H9 (cell line): ENCODE measurements around the gene KRT6C. TPM values are rescaled to one million over a fixed set of nuclear protein-coding genes. Genes with fewer than 3 reads are reported as not detected.

ENCODE experiments used
- DNase-seq: peaks from one replicate; pipeline ENCODE4 v3.0.0-alpha.2; 2017
- H2AFZ ChIP-seq: one replicate; pipeline ENCODE4 v1.6.1; 2013; ENCODE audit warnings: mild to moderate bottlenecking, low read length, control low read depth, moderate library complexity
- H2AK5ac ChIP-seq: 2 replicates; pipeline ENCODE4 v1.6.1; 2013; ENCODE audit warnings: low read length, control low read depth, mixed read lengths; ENCODE audit not compliant: insufficient read length
- H2BK120ac ChIP-seq: one replicate; pipeline ENCODE4 v1.6.1; 2013; ENCODE audit warnings: low read depth, mild to moderate bottlenecking, low read length, control low read depth, inconsistent platforms; ENCODE audit not compliant: poor library complexity, severe bottlenecking
- H2BK12ac ChIP-seq: 2 replicates; pipeline ENCODE4 v1.6.1; 2013; ENCODE audit warnings: low read length, control low read depth, mixed read lengths, low read depth; ENCODE audit not compliant: insufficient read length
- H2BK15ac ChIP-seq: 2 replicates; pipeline ENCODE4 v1.6.1; 2013; ENCODE audit warnings: low read depth, low read length, control low read depth
- H2BK20ac ChIP-seq: one replicate; pipeline ENCODE4 v1.6.1; 2013; ENCODE audit warnings: low read depth, mild to moderate bottlenecking, low read length, control low read depth, inconsistent platforms; ENCODE audit not compliant: poor library complexity, severe bottlenecking
- H2BK5ac ChIP-seq: 2 replicates; pipeline ENCODE4 v1.6.1; 2013; ENCODE audit warnings: low read length, control low read depth, mixed read lengths; ENCODE audit not compliant: insufficient read length
- H3K14ac ChIP-seq: 2 replicates; pipeline ENCODE4 v1.6.1; 2013; ENCODE audit warnings: low read length, control low read depth; ENCODE audit not compliant: insufficient read depth
- H3K18ac ChIP-seq: 2 replicates; pipeline ENCODE4 v1.6.1; 2013; ENCODE audit warnings: low read depth, mild to moderate bottlenecking, mixed read lengths, low read length, control low read depth; ENCODE audit not compliant: insufficient read length
- H3K23ac ChIP-seq: 2 replicates; pipeline ENCODE4 v1.6.1; 2013; ENCODE audit warnings: low read length, control low read depth, mixed read lengths, low read depth; ENCODE audit not compliant: insufficient read length
- H3K23me2 ChIP-seq: 2 replicates; pipeline ENCODE4 v1.6.1; 2013; ENCODE audit warnings: low read depth, mild to moderate bottlenecking, mixed read lengths, low read length, control low read depth; ENCODE audit not compliant: insufficient read length, poor library complexity, severe bottlenecking
- H3K27ac ChIP-seq: 2 replicates; pipeline ENCODE4 v1.5.1; 2013; ENCODE audit warnings: low read length, control low read depth, mixed read lengths, low read depth; ENCODE audit not compliant: insufficient read length
- H3K27me3 ChIP-seq: 2 replicates; pipeline ENCODE4 v1.6.1; 2013; ENCODE audit warnings: low read length, control low read depth, inconsistent platforms; ENCODE audit not compliant: insufficient read depth
- H3K4ac ChIP-seq: 2 replicates; pipeline ENCODE4 v1.6.1; 2013; ENCODE audit warnings: low read depth, mild to moderate bottlenecking, control low read depth, inconsistent platforms, low read length, moderate library complexity
- H3K4me1 ChIP-seq: 2 replicates; pipeline ENCODE4 v1.6.1; 2013; ENCODE audit warnings: low read length, control low read depth, inconsistent platforms; ENCODE audit not compliant: insufficient read depth
- H3K4me2 ChIP-seq: 2 replicates; pipeline ENCODE4 v1.6.1; 2013; ENCODE audit warnings: low read length, control low read depth, mixed read lengths; ENCODE audit not compliant: insufficient read length, insufficient read depth
- H3K56ac ChIP-seq: 2 replicates; pipeline ENCODE4 v1.6.1; 2013; ENCODE audit warnings: low read depth, mild to moderate bottlenecking, mixed read lengths, low read length, control low read depth; ENCODE audit not compliant: insufficient read length
- H3K79me1 ChIP-seq: 2 replicates; pipeline ENCODE4 v1.6.1; 2013; ENCODE audit warnings: low read depth, mild to moderate bottlenecking, moderate library complexity, low read length, control low read depth, inconsistent platforms; ENCODE audit not compliant: insufficient read depth, poor library complexity, severe bottlenecking
- H3K79me2 ChIP-seq: 2 replicates; pipeline ENCODE4 v1.6.1; 2013; ENCODE audit warnings: low read length, control low read depth, inconsistent platforms; ENCODE audit not compliant: insufficient read depth
- H3K9ac ChIP-seq: 2 replicates; pipeline ENCODE4 v1.6.1; 2013; ENCODE audit warnings: low read length, control low read depth, mixed read lengths; ENCODE audit not compliant: insufficient read length; ENCODE audit errors: extremely low read depth
- H3K9me3 ChIP-seq: one replicate; pipeline ENCODE4 v1.6.1; 2013; ENCODE audit warnings: low read depth, low read length, inconsistent platforms; ENCODE audit not compliant: control insufficient read depth
- H3T11ph ChIP-seq: one replicate; pipeline ENCODE4 v1.6.1; 2013; ENCODE audit warnings: mild to moderate bottlenecking, low read length, control low read depth, inconsistent platforms
- H4K20me1 ChIP-seq: one replicate; pipeline ENCODE4 v1.6.1; 2013; ENCODE audit not compliant: control insufficient read depth, insufficient read length, insufficient read depth
- H4K5ac ChIP-seq: 2 replicates; pipeline ENCODE4 v1.6.1; 2013; ENCODE audit warnings: low read depth, mild to moderate bottlenecking, mixed read lengths, low read length, control low read depth; ENCODE audit not compliant: insufficient read length
- H4K8ac ChIP-seq: replicated peaks from 2 replicates; pipeline ENCODE4 v1.6.1; 2013; ENCODE audit warnings: low read length, control low read depth, mixed read lengths, low read depth; ENCODE audit not compliant: insufficient read length
- H4K91ac ChIP-seq: 2 replicates; pipeline ENCODE4 v1.6.1; 2013; ENCODE audit warnings: low read depth, mild to moderate bottlenecking, moderate library complexity, mixed read lengths, low read length, control low read depth; ENCODE audit not compliant: insufficient read length
- H3K27ac Mint-ChIP-seq, 3 experiments: 2 replicates in 2 of 3; 3 replicates in 1 of 3; pipeline ENCODE4 v1.8.0; 2020 to 2021; ENCODE audit warnings: mixed read lengths in 3 of 3, mild to moderate bottlenecking in 1 of 3, moderate library complexity in 1 of 3
- H3K27me3 Mint-ChIP-seq: 2 replicates; pipeline ENCODE4 v1.8.0; 2021; ENCODE audit warnings: low read depth, mild to moderate bottlenecking, moderate library complexity, mixed read lengths
- H3K36me3 Mint-ChIP-seq, 3 experiments: 2 replicates in 2 of 3; 3 replicates in 1 of 3; pipeline ENCODE4 v1.8.0; 2020 to 2021; ENCODE audit warnings: low read depth in 3 of 3, mixed read lengths in 3 of 3; ENCODE audit not compliant: insufficient read depth in 1 of 3
- H3K4me1 Mint-ChIP-seq, 2 experiments: 2 replicates each; pipeline ENCODE4 v1.8.0; 2020; ENCODE audit warnings: mixed read lengths in 2 of 2
- H3K4me3 Mint-ChIP-seq, 2 experiments: 2 replicates in 1 of 2; 3 replicates in 1 of 2; pipeline ENCODE4 v1.8.0; 2020 to 2021; ENCODE audit warnings: mild to moderate bottlenecking in 2 of 2, mixed read lengths in 2 of 2, moderate library complexity in 1 of 2
- H3K9me3 Mint-ChIP-seq, 2 experiments: 2 replicates in 1 of 2; 3 replicates in 1 of 2; pipeline ENCODE4 v1.8.0; 2020; ENCODE audit warnings: mild to moderate bottlenecking in 2 of 2, mixed read lengths in 2 of 2, moderate library complexity in 1 of 2
- WGBS: extraction: QIAGEN DNeasy Blood & Tissue Kit; methylation state at CpG from one replicate; pipeline ENCODE4 v1.1.7; 2013; ENCODE audit warnings: missing lambda C conversion rate, low lambda C conversion rate, mixed read lengths; ENCODE audit not compliant: insufficient read length; ENCODE audit errors: extremely low coverage; 5-methylcytosine and 5-hydroxymethylcytosine counted together
- total RNA-seq: library from RNA; stranded (reverse); gene quantifications from 2 replicates; pipeline ENCODE4 v1.2.1, GENCODE V29; 2021
- TF ChIP-seq, protein P1 (sequence below): fragments of 200-600 bp; sonication (generic); conservative IDR thresholded peaks from 3 replicates; pipeline ENCODE4 v1.8.0; 2021; ENCODE audit warnings: antibody characterized with exemption, mild to moderate bottlenecking

Gene KRT6C
- total RNA-seq, 1 experiment from 2014 or later = not detected

DNA sequence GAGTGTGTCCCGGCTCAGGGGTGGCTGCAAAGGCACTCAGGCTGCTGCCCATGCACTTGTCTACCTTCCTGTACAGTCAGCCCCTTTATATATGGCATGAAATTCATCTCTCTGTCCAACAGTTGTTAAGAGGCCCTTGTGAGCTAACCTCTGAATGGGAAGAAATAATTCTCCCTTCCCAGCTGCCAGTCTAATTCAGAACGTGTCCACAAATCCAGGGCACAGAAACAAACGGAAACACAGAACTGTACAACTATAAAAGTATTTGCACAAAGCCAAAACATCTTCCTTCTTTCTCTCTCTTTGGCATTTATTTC lies 45.7 kb upstream of the KRT6C start:
- no peaks in the 10 kb centered on the region for H3K27me3 ChIP-seq
- Mint-ChIP-seq H3K36me3 (no peaks in the 10 kb centered on the region), H3K9me3 (no peaks in the 10 kb centered on the region; a peak in 1 of 5 replicates), H3K4me3 (no peak overlapping the region), H3K4me1 (peaks cover 15 to 20% of the 10 kb centered on the region in 2 experiments), H3K27ac (no peak overlapping the region), H3K27me3 (peaks cover 6% of the 10 kb centered on the region)
- H3K23ac ChIP-seq = no peak overlapping the region
- H3K79me1 ChIP-seq = no peaks in the 10 kb centered on the region
- H2BK15ac ChIP-seq = no peak overlapping the region
- H3K56ac ChIP-seq = no peak overlapping the region
- no peak overlapping the region for H2BK20ac ChIP-seq
- TF ChIP-seq, protein P1, sequence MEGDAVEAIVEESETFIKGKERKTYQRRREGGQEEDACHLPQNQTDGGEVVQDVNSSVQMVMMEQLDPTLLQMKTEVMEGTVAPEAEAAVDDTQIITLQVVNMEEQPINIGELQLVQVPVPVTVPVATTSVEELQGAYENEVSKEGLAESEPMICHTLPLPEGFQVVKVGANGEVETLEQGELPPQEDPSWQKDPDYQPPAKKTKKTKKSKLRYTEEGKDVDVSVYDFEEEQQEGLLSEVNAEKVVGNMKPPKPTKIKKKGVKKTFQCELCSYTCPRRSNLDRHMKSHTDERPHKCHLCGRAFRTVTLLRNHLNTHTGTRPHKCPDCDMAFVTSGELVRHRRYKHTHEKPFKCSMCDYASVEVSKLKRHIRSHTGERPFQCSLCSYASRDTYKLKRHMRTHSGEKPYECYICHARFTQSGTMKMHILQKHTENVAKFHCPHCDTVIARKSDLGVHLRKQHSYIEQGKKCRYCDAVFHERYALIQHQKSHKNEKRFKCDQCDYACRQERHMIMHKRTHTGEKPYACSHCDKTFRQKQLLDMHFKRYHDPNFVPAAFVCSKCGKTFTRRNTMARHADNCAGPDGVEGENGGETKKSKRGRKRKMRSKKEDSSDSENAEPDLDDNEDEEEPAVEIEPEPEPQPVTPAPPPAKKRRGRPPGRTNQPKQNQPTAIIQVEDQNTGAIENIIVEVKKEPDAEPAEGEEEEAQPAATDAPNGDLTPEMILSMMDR = no peak
- H3K23me2 ChIP-seq = no peaks in the 10 kb centered on the region
- H3K14ac ChIP-seq = no peak overlapping the region
- H3T11ph ChIP-seq = no peak overlapping the region
- no peak overlapping the region for H3K9ac ChIP-seq
- no peak overlapping the region for H3K4ac ChIP-seq
- no peak overlapping the region for H4K91ac ChIP-seq
- H4K5ac ChIP-seq = no peak overlapping the region
- no CpG with 5 or more reads among the region's 3 CpGs for WGBS
- H2AK5ac ChIP-seq = no peak overlapping the region
- H2BK120ac ChIP-seq = no peak overlapping the region
- no peak overlapping the region for H2BK12ac ChIP-seq
- no peaks in the 10 kb centered on the region for H4K20me1 ChIP-seq
- H3K18ac ChIP-seq = no peak overlapping the region
- no peak overlapping the region for H2BK5ac ChIP-seq
- H3K9me3 ChIP-seq = no peaks in the 10 kb centered on the region
- H3K79me2 ChIP-seq = no peaks in the 10 kb centered on the region
- H3K27ac ChIP-seq = no peak overlapping the region
- H3K4me2 ChIP-seq = no peak overlapping the region
- H3K4me1 ChIP-seq = no peaks in the 10 kb centered on the region
- H2AFZ ChIP-seq = no peak overlapping the region
- H4K8ac ChIP-seq = no peak overlapping the region
- no peak for DNase-seq
